ENCODE data around the gene APBA1. TPM values are rescaled to one million over a fixed set of nuclear protein-coding genes. Genes with fewer than 3 reads are reported as not detected.

The APBA1 gene
- total RNA-seq, 1 donor from 2014 or later, result 0.55 TPM

GRCh38 chr9:69397384-69398214 is 274.6 kb downstream of the APBA1 start:
- no peak for DNase-seq (ENCODE audit: low read depth)

GRCh38 chr9:69396759-69397158 is 275.4 kb downstream of the APBA1 start:
- no peak for DNase-seq (ENCODE audit: low read depth)

GRCh38 chr9:69395718-69396117 is 276.5 kb downstream of the APBA1 start:
- no peak for DNase-seq (ENCODE audit: low read depth)

GRCh38 chr9:69393425-69393824 is 278.7 kb downstream of the APBA1 start:
- DNase-seq (ENCODE audit: low read depth), result no peak

- DNase-seq (ENCODE audit: low read depth), result no peak
Measured at GRCh38 chr9:69392826-69393225, 279.3 kb downstream of the APBA1 start.

- no peak for DNase-seq (ENCODE audit: low read depth)
Measured at GRCh38 chr9:69391946-69392345, 280.2 kb downstream of the APBA1 start.

GRCh38 chr9:69391487-69391886 is 280.7 kb downstream of the APBA1 start:
- DNase-seq (ENCODE audit: low read depth), result no peak

- DNase-seq (ENCODE audit: low read depth), result no peak
Measured at GRCh38 chr9:69389437-69389995, 282.7 kb downstream of the APBA1 start.

- no peak for DNase-seq (ENCODE audit: low read depth)
Measured at GRCh38 chr9:69388596-69388995, 283.6 kb downstream of the APBA1 start.

GRCh38 chr9:69386651-69387050 is 285.5 kb downstream of the APBA1 start:
- DNase-seq (ENCODE audit: low read depth), result no peak

- DNase-seq (ENCODE audit: low read depth), result no peak
Measured at GRCh38 chr9:69385581-69386033, 286.6 kb downstream of the APBA1 start.

- DNase-seq (ENCODE audit: low read depth), result no peak
Measured at GRCh38 chr9:69382135-69382534, 290.0 kb downstream of the APBA1 start.

- peak; percentile 51 for DNase-seq (ENCODE audit: low read depth)
Measured at GRCh38 chr9:69380811-69381210, 291.4 kb downstream of the APBA1 start.

- no peak for DNase-seq (ENCODE audit: low read depth)
Measured at GRCh38 chr9:69380301-69380700, 291.9 kb downstream of the APBA1 start.

GRCh38 chr9:69379270-69379982 is 292.7 kb downstream of the APBA1 start:
- peak; percentile 38 for DNase-seq (ENCODE audit: low read depth)

GRCh38 chr9:69377981-69378380 is 294.2 kb downstream of the APBA1 start:
- no peak for DNase-seq (ENCODE audit: low read depth)

Other genes starting within 250 kb of the APBA1 start
- gene PTAR1, start 87.6 kb upstream of the APBA1 start, total RNA-seq, result 62.5 and 94.2 TPM in 2 replicates
- gene CFAP95, start 148.4 kb upstream of the APBA1 start, total RNA-seq, result 0.60 TPM in 1 of 2 replicates, not detected in the other